Measurements from ENCODE around the gene SLC45A2. TPM values are rescaled to one million over a fixed set of nuclear protein-coding genes. Genes with fewer than 3 reads are reported as not detected.

The SLC45A2 gene
- total RNA-seq, 2 donors from 2014 or later, result not detected

- peaks cover 0 to 3% of the 10 kb centered on the region in 2 donors for H3K36me3 Mint-ChIP-seq (ENCODE audit: insufficient read depth in 2 of 2)
- DNase-seq (no peak), ATAC-seq (replicated peaks in 1 of 2) (peak; percentile 18 to 30)
- H3K4me3 Mint-ChIP-seq, result no peak overlapping the region
- H3K27ac Mint-ChIP-seq, result no peak overlapping the region
- H3K4me1 Mint-ChIP-seq (ENCODE audit: low read depth), result peaks cover 27% of the 10 kb centered on the region
- no peaks in the 10 kb centered on the region for H3K27me3 Mint-ChIP-seq (ENCODE audit: low read depth)
- no peaks in the 10 kb centered on the region for H3K9me3 Mint-ChIP-seq
These were observed 18.3 kb upstream of the SLC45A2 start for GRCh38 chr5:34002629-34003328.

GRCh38 chr5:34001241-34001841, 16.8 kb upstream of the SLC45A2 start:
- Mint-ChIP-seq H3K27ac (no peak overlapping the region), H3K9me3 (no peaks in the 10 kb centered on the region), H3K4me1 (ENCODE audit: low read depth) (peaks cover 22% of the 10 kb centered on the region), H3K4me3 (no peak overlapping the region), H3K36me3 (ENCODE audit: insufficient read depth in 2 of 2) (no peaks in the 10 kb centered on the region), H3K27me3 (ENCODE audit: low read depth) (no peaks in the 10 kb centered on the region)
- ATAC-seq (replicated peaks in 1 of 2) (no peak), DNase-seq (no peak)

GRCh38 chr5:33999978-34000377, 15.5 kb upstream of the SLC45A2 start:
- Mint-ChIP-seq H3K4me1 (ENCODE audit: low read depth) (peaks cover 13% of the 10 kb centered on the region), H3K27ac (no peak overlapping the region), H3K9me3 (no peaks in the 10 kb centered on the region), H3K27me3 (ENCODE audit: low read depth) (no peaks in the 10 kb centered on the region), H3K4me3 (no peak overlapping the region), H3K36me3 (ENCODE audit: insufficient read depth in 2 of 2) (peaks cover 0 to 4% of the 10 kb centered on the region in 2 donors)
- DNase-seq, result no peak
- no peak for ATAC-seq (replicated peaks in 1 of 2)

GRCh38 chr5:33997331-33997983, 13.0 kb upstream of the SLC45A2 start:
- H3K27me3 Mint-ChIP-seq (ENCODE audit: low read depth), result no peaks in the 10 kb centered on the region
- ATAC-seq (replicated peaks in 1 of 2), result peak; percentile 37 to 58
- H3K27ac Mint-ChIP-seq, result no peak overlapping the region
- H3K4me1 Mint-ChIP-seq (ENCODE audit: low read depth), result peaks cover 24% of the 10 kb centered on the region
- DNase-seq, result peak; percentile 10 to 23
- H3K36me3 Mint-ChIP-seq (ENCODE audit: insufficient read depth in 2 of 2), result peaks cover 0 to 4% of the 10 kb centered on the region in 2 donors
- no peaks in the 10 kb centered on the region for H3K9me3 Mint-ChIP-seq
- no peak overlapping the region for H3K4me3 Mint-ChIP-seq

GRCh38 chr5:33995865-33996264, 11.4 kb upstream of the SLC45A2 start:
- Mint-ChIP-seq H3K36me3 (ENCODE audit: insufficient read depth in 2 of 2) (peaks cover 0 to 4% of the 10 kb centered on the region in 2 donors), H3K9me3 (no peaks in the 10 kb centered on the region), H3K27me3 (ENCODE audit: low read depth) (no peaks in the 10 kb centered on the region), H3K4me1 (ENCODE audit: low read depth) (peaks cover 24% of the 10 kb centered on the region), H3K27ac (no peak overlapping the region), H3K4me3 (no peak overlapping the region)
- ATAC-seq (replicated peaks in 1 of 2) (no peak), DNase-seq (no peak)

GRCh38 chr5:33994845-33995244, 10.4 kb upstream of the SLC45A2 start:
- H3K4me1 Mint-ChIP-seq (ENCODE audit: low read depth), result peaks cover 24% of the 10 kb centered on the region

GRCh38 chr5:33992864-33993263, 8.4 kb upstream of the SLC45A2 start:
- H3K27ac Mint-ChIP-seq, result no peak overlapping the region
- H3K9me3 Mint-ChIP-seq, result no peaks in the 10 kb centered on the region
- ATAC-seq (replicated peaks in 1 of 2), result no peak
- no peak overlapping the region for H3K4me3 Mint-ChIP-seq
- peaks cover 24% of the 10 kb centered on the region for H3K4me1 Mint-ChIP-seq (ENCODE audit: low read depth)
- H3K36me3 Mint-ChIP-seq (ENCODE audit: insufficient read depth in 2 of 2), result peaks cover 5 to 15% of the 10 kb centered on the region in 2 donors
- no peak for DNase-seq
- H3K27me3 Mint-ChIP-seq (ENCODE audit: low read depth), result no peaks in the 10 kb centered on the region

More at GRCh38 chr5:33994845-33995244, 10.4 kb upstream of the SLC45A2 start:
- H3K9me3 Mint-ChIP-seq, result no peaks in the 10 kb centered on the region
- ATAC-seq (replicated peaks in 1 of 2), result peak; percentile 80 to 90
- H3K27ac Mint-ChIP-seq, result no peak overlapping the region
- H3K4me3 Mint-ChIP-seq, result peak overlapping the region; percentile 2 to 3
- peak in 1 of 2 donors; percentile 26 for DNase-seq
- H3K27me3 Mint-ChIP-seq (ENCODE audit: low read depth), result no peaks in the 10 kb centered on the region
- H3K36me3 Mint-ChIP-seq (ENCODE audit: insufficient read depth in 2 of 2), result peaks cover 0 to 4% of the 10 kb centered on the region in 2 donors

- H3K4me3 Mint-ChIP-seq, result no peak overlapping the region
- DNase-seq (no peak), ATAC-seq (replicated peaks in 1 of 2) (no peak)
- no peaks in the 10 kb centered on the region for H3K27me3 Mint-ChIP-seq (ENCODE audit: low read depth)
- peaks cover 5 to 15% of the 10 kb centered on the region in 2 donors for H3K36me3 Mint-ChIP-seq (ENCODE audit: insufficient read depth in 2 of 2)
- H3K27ac Mint-ChIP-seq, result no peak overlapping the region
- H3K9me3 Mint-ChIP-seq, result no peaks in the 10 kb centered on the region
- H3K4me1 Mint-ChIP-seq (ENCODE audit: low read depth), result no peaks in the 10 kb centered on the region
These were observed 954 bp upstream of the SLC45A2 start for GRCh38 chr5:33985447-33985846.

GRCh38 chr5:33984178-33984577, 315 bp downstream of the SLC45A2 start:
- Mint-ChIP-seq H3K4me3 (no peak overlapping the region), H3K9me3 (no peaks in the 10 kb centered on the region), H3K4me1 (ENCODE audit: low read depth) (no peaks in the 10 kb centered on the region), H3K27ac (no peak overlapping the region), H3K36me3 (ENCODE audit: insufficient read depth in 2 of 2) (peaks cover 5 to 12% of the 10 kb centered on the region in 2 donors), H3K27me3 (ENCODE audit: low read depth) (no peaks in the 10 kb centered on the region)
- no peak for DNase-seq
- no peak for ATAC-seq (replicated peaks in 1 of 2)

- Mint-ChIP-seq H3K36me3 (ENCODE audit: insufficient read depth in 2 of 2) (no peaks in the 10 kb centered on the region), H3K4me3 (no peak overlapping the region), H3K9me3 (no peaks in the 10 kb centered on the region), H3K27me3 (ENCODE audit: low read depth) (no peaks in the 10 kb centered on the region), H3K27ac (no peak overlapping the region), H3K4me1 (ENCODE audit: low read depth) (no peaks in the 10 kb centered on the region)
- ATAC-seq (replicated peaks in 1 of 2) (no peak), DNase-seq (no peak)
These were observed 2.9 kb downstream of the SLC45A2 start for GRCh38 chr5:33981408-33982162.

GRCh38 chr5:33980030-33980429, 4.5 kb downstream of the SLC45A2 start:
- Mint-ChIP-seq H3K36me3 (ENCODE audit: insufficient read depth in 2 of 2) (no peaks in the 10 kb centered on the region), H3K4me3 (no peak overlapping the region), H3K9me3 (no peaks in the 10 kb centered on the region), H3K27ac (no peak overlapping the region), H3K4me1 (ENCODE audit: low read depth) (no peaks in the 10 kb centered on the region), H3K27me3 (ENCODE audit: low read depth) (no peaks in the 10 kb centered on the region)
- no peak for ATAC-seq (replicated peaks in 1 of 2)
- DNase-seq, result no peak

GRCh38 chr5:33978306-33978705, 6.2 kb downstream of the SLC45A2 start:
- no peak overlapping the region for H3K4me3 Mint-ChIP-seq
- ATAC-seq (replicated peaks in 1 of 2) (no peak), DNase-seq (no peak)
- no peaks in the 10 kb centered on the region for H3K36me3 Mint-ChIP-seq (ENCODE audit: insufficient read depth in 2 of 2)
- H3K27me3 Mint-ChIP-seq (ENCODE audit: low read depth), result peaks cover 3% of the 10 kb centered on the region
- H3K4me1 Mint-ChIP-seq (ENCODE audit: low read depth), result peaks cover 8% of the 10 kb centered on the region
- no peak overlapping the region for H3K27ac Mint-ChIP-seq
- no peaks in the 10 kb centered on the region for H3K9me3 Mint-ChIP-seq

- no peak overlapping the region for H3K27ac Mint-ChIP-seq
- H3K27me3 Mint-ChIP-seq (ENCODE audit: low read depth), result peaks cover 5% of the 10 kb centered on the region
- peaks cover 16% of the 10 kb centered on the region for H3K4me1 Mint-ChIP-seq (ENCODE audit: low read depth)
- no peaks in the 10 kb centered on the region for H3K36me3 Mint-ChIP-seq (ENCODE audit: insufficient read depth in 2 of 2)
- no peak for DNase-seq
- ATAC-seq (replicated peaks in 1 of 2), result no peak
- no peaks in the 10 kb centered on the region for H3K9me3 Mint-ChIP-seq
- no peak overlapping the region for H3K4me3 Mint-ChIP-seq
These were observed 8.2 kb downstream of the SLC45A2 start for GRCh38 chr5:33976307-33976706.
